CD14-positive monocyte (primary cell): Measurements from ENCODE around the gene S100P. TPM values are rescaled to one million over a fixed set of nuclear protein-coding genes. Genes with fewer than 3 reads are reported as not detected.

ENCODE experiments used
- DNase-seq, 3 donors: peaks; one replicate each; pipeline ENCODE4 v3.0.0-alpha.2; 2011 to 2022
- H2AFZ ChIP-seq: 2 replicates; pipeline ENCODE4 v1.6.0; 2012; ENCODE audit warnings: mild to moderate bottlenecking, low read depth, low read length, inconsistent platforms; ENCODE audit not compliant: insufficient read depth, poor library complexity, severe bottlenecking
- H3K27ac ChIP-seq, 2 donors: 1 replicate in 1 of 2; 2 replicates in 1 of 2; pipeline ENCODE4 v1.5.1; 2012 to 2013; ENCODE audit warnings: low read length in 2 of 2, control low read depth in 1 of 2, inconsistent platforms in 1 of 2, low read depth in 1 of 2, mild to moderate bottlenecking in 1 of 2
- H3K27me3 ChIP-seq, 2 donors: one replicate each; pipeline versions ENCODE4 v1.6.0 to v1.6.1; 2011 to 2013; ENCODE audit warnings: low read length in 2 of 2; ENCODE audit not compliant: control insufficient read depth in 2 of 2, insufficient read depth in 2 of 2
- H3K36me3 ChIP-seq, 2 donors: replicated peaks in 1 of 2; 1 replicate in 1 of 2; 2 replicates in 1 of 2; pipeline versions ENCODE4 v1.5.1 to v1.6.1; 2012 to 2013; ENCODE audit warnings: low read length in 2 of 2, control low read depth in 1 of 2, inconsistent platforms in 1 of 2, mild to moderate bottlenecking in 1 of 2; ENCODE audit not compliant: insufficient read depth in 2 of 2, control insufficient read depth in 1 of 2
- H3K4me1 ChIP-seq, 2 donors: 1 replicate in 1 of 2; 2 replicates in 1 of 2; pipeline versions ENCODE4 v1.5.1 to v1.6.1; 2012 to 2013; ENCODE audit warnings: low read length in 2 of 2, control low read depth in 1 of 2, inconsistent platforms in 1 of 2, mild to moderate bottlenecking in 1 of 2, moderate library complexity in 1 of 2; ENCODE audit not compliant: insufficient read depth in 2 of 2, control insufficient read depth in 1 of 2
- H3K4me2 ChIP-seq: replicated peaks from 2 replicates; pipeline ENCODE3; 2012; ENCODE audit warnings: low read length, moderate library complexity, mild to moderate bottlenecking; ENCODE audit not compliant: poor library complexity, severe bottlenecking; ENCODE audit errors: extremely low read depth
- H3K4me3 ChIP-seq, 3 experiments: fragments of 200-600 bp in 1 of 3; sonication (generic) in 1 of 3; replicated peaks in 1 of 3; 1 replicate in 2 of 3; 2 replicates in 1 of 3; pipeline ENCODE4 v1.5.1; 2011 to 2013; ENCODE audit warnings: low read length in 3 of 3, mild to moderate bottlenecking in 3 of 3, control low read depth in 2 of 3, low read depth in 2 of 3, inconsistent platforms in 1 of 3, moderate library complexity in 1 of 3
- H3K79me2 ChIP-seq: 2 replicates; pipeline ENCODE4 v1.6.0; 2012; ENCODE audit warnings: mild to moderate bottlenecking, control low read depth, inconsistent platforms, low read length, moderate library complexity; ENCODE audit not compliant: insufficient read depth
- H3K9ac ChIP-seq: 2 replicates; pipeline ENCODE4 v1.6.0; 2017; ENCODE audit warnings: low read length, mild to moderate bottlenecking; ENCODE audit not compliant: insufficient read depth, poor library complexity, severe bottlenecking
- H3K9me3 ChIP-seq, 2 donors: replicated peaks in 1 of 2; 1 replicate in 1 of 2; 2 replicates in 1 of 2; pipeline versions ENCODE4 v1.5.1 to v1.6.1; 2012 to 2013; ENCODE audit warnings: low read length in 2 of 2, control low read depth in 1 of 2; ENCODE audit not compliant: control insufficient read depth in 1 of 2, insufficient read depth in 1 of 2
- H4K20me1 ChIP-seq: 2 replicates; pipeline ENCODE4 v1.6.0; 2012; ENCODE audit warnings: mild to moderate bottlenecking, low read length, control low read depth, moderate library complexity; ENCODE audit not compliant: insufficient read depth
- H3K27ac Mint-ChIP-seq, 7 donors: one replicate each; pipeline ENCODE4 v1.8.0; 2020; ENCODE audit warnings: mild to moderate bottlenecking in 7 of 7, mixed read lengths in 7 of 7, moderate library complexity in 6 of 7, inconsistent platforms in 2 of 7
- H3K27me3 Mint-ChIP-seq, 3 donors: one replicate each; pipeline ENCODE4 v1.8.0; 2021 to 2022; ENCODE audit warnings: low read depth in 3 of 3, mild to moderate bottlenecking in 3 of 3, mixed read lengths in 3 of 3, moderate library complexity in 3 of 3, inconsistent platforms in 1 of 3
- H3K36me3 Mint-ChIP-seq, 2 donors: one replicate each; pipeline ENCODE4 v1.8.0; 2020; ENCODE audit warnings: mixed read lengths in 2 of 2, inconsistent platforms in 1 of 2, mild to moderate bottlenecking in 1 of 2
- H3K4me1 Mint-ChIP-seq: one replicate; pipeline ENCODE4 v1.8.0; 2020; ENCODE audit warnings: mild to moderate bottlenecking, mixed read lengths
- H3K4me3 Mint-ChIP-seq, 2 donors: one replicate each; pipeline ENCODE4 v1.8.0; 2020; ENCODE audit warnings: mild to moderate bottlenecking in 2 of 2, mixed read lengths in 2 of 2, moderate library complexity in 1 of 2
- H3K9me3 Mint-ChIP-seq, 7 donors: one replicate each; pipeline ENCODE4 v1.8.0; 2020 to 2022; ENCODE audit warnings: mixed read lengths in 7 of 7, mild to moderate bottlenecking in 6 of 7, moderate library complexity in 6 of 7, inconsistent platforms in 2 of 7
- CTCF ChIP-seq: fragments of 200-600 bp; IDR thresholded peaks from one replicate; pipeline ENCODE4 v1.8.0; 2022; ENCODE audit warnings: antibody characterized with exemption, mild to moderate bottlenecking
- WGBS: methylation state at CpG from one replicate; pipeline ENCODE4 v1.1.5; 2013; ENCODE audit warnings: missing lambda C conversion rate; ENCODE audit not compliant: insufficient coverage; 5-methylcytosine and 5-hydroxymethylcytosine counted together
- intact Hi-C, 2 donors: fragments of 100-400 bp; cut with micrococcal nuclease; formaldehyde crosslinking; loops; one replicate each; pipeline versions ENCODE4 v1.15.0 to v1.15.1; 2023
- polyA plus RNA-seq, 3 donors: library from polyadenylated mRNA; depleted of rRNA in 1 of 3; unstranded in 2 of 3; stranded (reverse) in 1 of 3; fragments of 300-500 nt in 2 of 3; fragments of >200 nt in 1 of 3; fragmentation: Illumina TruSeq in 2 of 3; gene quantifications; 1 replicate in 2 of 3; 2 replicates in 1 of 3; pipeline ENCODE4 v1.2.3, GENCODE V29; 2012 to 2021

S100P gene
- polyA plus RNA-seq, 3 donors, result 13.6 to 71.2 (median 29.3) TPM

GRCh38 chr4:6727081-6727942 is 33.6 kb downstream of the S100P start:
- Histone ChIP-seq H3K9me3 (no peaks in the 10 kb centered on the region), H4K20me1 (no peaks in the 10 kb centered on the region), H3K27me3 (no peaks in the 10 kb centered on the region), H3K4me2 (no peak overlapping the region), H3K9ac (no peak overlapping the region), H3K36me3 (no peaks in the 10 kb centered on the region), H3K79me2 (no peaks in the 10 kb centered on the region), H3K27ac (no peak overlapping the region), H3K4me3 (no peak overlapping the region), H2AFZ (no peak overlapping the region), H3K4me1 (peaks cover under 1 to 3% of the 10 kb centered on the region in 2 donors)
- no peaks in the 10 kb centered on the region for H3K36me3 Mint-ChIP-seq
- no peak overlapping the region for H3K4me3 Mint-ChIP-seq
- peaks cover 0 to 12% (median 5%) of the 10 kb centered on the region in 3 donors for H3K27me3 Mint-ChIP-seq
- peaks cover 0 to 4% (median 0%) of the 10 kb centered on the region in 7 donors for H3K9me3 Mint-ChIP-seq
- H3K4me1 Mint-ChIP-seq, result peaks cover 3% of the 10 kb centered on the region
- 91% methylated on average over 18 of the region's 31 CpGs for WGBS
- H3K27ac Mint-ChIP-seq, result peak overlapping the region in 1 of 7 donors; percentile 52
- DNase-seq, result no peak
- intact Hi-C loops, result loop anchor here in 1 of 2 donors (5.0 kb wide), 1 partner anchor 55 kb away; the partner anchor contains the start of gene KIAA0232
- TF ChIP-seq CTCF, result no peak

- H3K4me2 ChIP-seq, result no peak overlapping the region
- no CpG with 5 or more reads among the region's 3 CpGs for WGBS
These were observed 34.2 kb downstream of the S100P start for GRCh38 chr4:6727943-6728250.

More at GRCh38 chr4:6727943-6728250, 34.2 kb downstream of the S100P start:
- no peak for TF ChIP-seq CTCF
- H3K4me1 ChIP-seq, result peaks cover 6 to 9% of the 10 kb centered on the region in 2 donors
- H2AFZ ChIP-seq, result no peak overlapping the region
- Mint-ChIP-seq H3K9me3 (peaks cover 0 to 4% (median 0%) of the 10 kb centered on the region in 7 donors), H3K27me3 (peaks cover 0 to 12% (median 5%) of the 10 kb centered on the region in 3 donors), H3K4me3 (no peak overlapping the region), H3K27ac (peak overlapping the region in 1 of 7 donors; percentile 52), H3K36me3 (no peaks in the 10 kb centered on the region), H3K4me1 (peaks cover 9% of the 10 kb centered on the region)
- no peak overlapping the region for H3K9ac ChIP-seq
- intact Hi-C loops, result loop anchor here in 1 of 2 donors (5.0 kb wide), 1 partner anchor 54 kb away; the partner anchor contains the start of gene KIAA0232
- H3K9me3 ChIP-seq, result no peaks in the 10 kb centered on the region
- H4K20me1 ChIP-seq, result no peaks in the 10 kb centered on the region
- H3K27me3 ChIP-seq, result no peaks in the 10 kb centered on the region
- DNase-seq, result no peak
- H3K4me3 ChIP-seq, result no peak overlapping the region
- no peaks in the 10 kb centered on the region for H3K36me3 ChIP-seq
- no peaks in the 10 kb centered on the region for H3K79me2 ChIP-seq
- H3K27ac ChIP-seq, result no peak overlapping the region
